Heart left ventricle (tissue), 16 donors: ENCODE data around the gene ABLIM2. TPM values are rescaled to one million over a fixed set of nuclear protein-coding genes. Genes with fewer than 3 reads are reported as not detected.
A peak's percentile ranks its signal among the peaks of the same experiment; 100 is the strongest.

ENCODE experiments used
- ATAC-seq, 4 donors: fragments of 200-7000 bp; cut with Tn5 transposase; one replicate each; pipeline ENCODE4 v1.9.1; 2020 to 2022; ENCODE audit warnings: moderate library complexity in 4 of 4, mild to moderate bottlenecking in 3 of 4, moderate number of reproducible peaks in 1 of 4
- DNase-seq, 5 donors: peaks; one replicate each; pipeline ENCODE4 v3.0.0-alpha.2; 2020
- H3K27ac ChIP-seq, 12 donors: fragments of 200-600 bp; sonication (generic) in 4 of 12; one replicate each; pipeline versions ENCODE4 v1.5.0 to v1.8.0; 2016 to 2022; ENCODE audit warnings: mild to moderate bottlenecking in 2 of 12
- H3K27me3 ChIP-seq, 9 donors: fragments of 200-600 bp; sonication (generic) in 2 of 9; one replicate each; pipeline versions ENCODE4 v1.5.1 to v1.8.0; 2016 to 2022; ENCODE audit warnings: mild to moderate bottlenecking in 3 of 9
- H3K36me3 ChIP-seq, 9 donors: fragments of 200-600 bp; sonication (generic) in 2 of 9; one replicate each; pipeline versions ENCODE4 v1.5.0 to v1.8.0; 2018 to 2022; ENCODE audit warnings: mild to moderate bottlenecking in 2 of 9
- H3K4me1 ChIP-seq, 12 donors: fragments of 200-600 bp; sonication (generic) in 4 of 12; one replicate each; pipeline versions ENCODE4 v1.5.0 to v1.8.0; 2016 to 2022; ENCODE audit warnings: mild to moderate bottlenecking in 3 of 12
- H3K4me3 ChIP-seq, 12 donors: fragments of 200-600 bp; sonication (generic) in 4 of 12; one replicate each; pipeline versions ENCODE4 v1.5.0 to v1.8.0; 2017 to 2022; ENCODE audit warnings: mild to moderate bottlenecking in 9 of 12, moderate library complexity in 4 of 12
- H3K9me3 ChIP-seq, 12 donors: fragments of 200-600 bp; sonication (generic) in 4 of 12; one replicate each; pipeline versions ENCODE4 v1.5.0 to v1.8.0; 2016 to 2022; ENCODE audit warnings: mild to moderate bottlenecking in 1 of 12
- POLR2A ChIP-seq, 2 donors: fragments of 450-650 bp; IDR thresholded peaks; one replicate each; pipeline ENCODE4 v1.6.1; 2017; ENCODE audit warnings: antibody characterized with exemption in 2 of 2, mild to moderate bottlenecking in 2 of 2, moderate library complexity in 2 of 2
- WGBS, 4 donors: extraction: QIAGEN DNeasy Blood & Tissue Kit in 2 of 4; methylation state at CpG; one replicate each; pipeline versions ENCODE4 v1.1.5 to v1.1.7; 2013 to 2018; 5-methylcytosine and 5-hydroxymethylcytosine counted together
- intact Hi-C, 10 donors: fragments of 100-400 bp; cut with DNase I; formaldehyde crosslinking; loops; one replicate each; pipeline versions ENCODE4 v1.11.1 to v1.14.2; 2022
- polyA plus RNA-seq, 2 donors: library from polyadenylated mRNA; stranded (reverse); fragments of 200-250 nt; gene quantifications; one replicate each; pipeline ENCODE4 v1.2.3, GENCODE V29; 2013
- total RNA-seq, 9 donors: library from RNA; depleted of rRNA in 2 of 9; stranded (reverse); fragments of >200 nt in 2 of 9; fragmentation: NEBNext Ultra II Directional in 3 of 9; extraction: Animal tissue kit (Norgen Biotek cat#: 25700) in 3 of 9; gene quantifications; one replicate each; pipeline versions ENCODE4 v1.1.0 to v1.2.4, GENCODE V29; 2016 to 2023
- TF ChIP-seq, protein P1 (sequence below), 12 donors: fragments of 200-600 bp; sonication (generic) in 4 of 12; IDR thresholded peaks; one replicate each; pipeline versions ENCODE4 v1.5.0 to v1.8.0; 2018 to 2022; ENCODE audit warnings: antibody characterized with exemption in 12 of 12, mild to moderate bottlenecking in 5 of 12
- donor health status: ischemic (EF 13 %, LVEDD 7.1; RV severe dilation, severe dysfunction).
- donor health status: healthy with polysubstance abuse.
- donor health status: DM: no; HTN: yes; CAD: no.
- donor health status: DM: no; HTN: no; CAD: no.
- donor health status: ischemic (EF 25% LVEDD 6.9; RV normal size, moderate dysfunction).
- donor health status: ischemic (EF 25% LVEDD 5.7; RV mildly dilated, moderate dysfunction).
- donor health status: healthy.
- donor health status: DM: yes; HTN: yes; CAD: no.
- donor health status: ischemic (EF 35%, LVEDD 5.7; RV mildly dilated, moderate dysfunction).
- donor health status: nonischemic (EF 11% LVEDD 7.7; RV severe dilation, severe dysfunction).
- donor health status: DM: yes; HTN: yes; CAD: no.
- donor health status: PGD.
- donor health status: ischemic (EF 29% LVEDD 5.4; RV normal size, mild dysfunction).
- donor health status: nonischemic (EF 23%, LVEDD 6.1; RV moderate dilation, normal function).

The ABLIM2 gene
- total and polyA plus RNA-seq, 11 donors: 11.1 to 27.9 (median 18.4) TPM

DNA sequence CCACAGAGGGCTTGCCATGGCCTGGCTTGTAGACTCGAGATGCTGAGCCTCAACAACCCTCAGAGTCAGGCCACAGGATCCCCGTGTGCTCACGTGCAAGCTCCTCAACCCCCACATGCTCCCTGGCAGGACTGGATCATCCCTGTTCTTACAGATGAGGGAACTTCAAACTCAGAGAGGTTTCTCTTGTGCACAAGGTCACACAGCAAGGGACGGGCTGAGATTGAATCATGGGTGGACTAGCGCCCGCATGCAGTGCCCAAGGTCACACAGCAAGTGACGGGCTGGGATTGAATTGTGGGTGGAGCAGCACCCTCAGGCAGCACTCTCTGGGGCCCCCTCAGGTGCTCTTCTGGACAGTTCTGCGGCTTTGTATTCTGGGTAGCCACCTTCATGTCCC lies 158.4 kb downstream of the ABLIM2 start:
- H3K36me3 ChIP-seq: peaks cover 0 to 6% (median 0%) of the 10 kb centered on the region in 9 donors

GRCh38 chr4:7999695-8000094 lies 158.9 kb downstream of the ABLIM2 start:
- TF ChIP-seq, protein P1, sequence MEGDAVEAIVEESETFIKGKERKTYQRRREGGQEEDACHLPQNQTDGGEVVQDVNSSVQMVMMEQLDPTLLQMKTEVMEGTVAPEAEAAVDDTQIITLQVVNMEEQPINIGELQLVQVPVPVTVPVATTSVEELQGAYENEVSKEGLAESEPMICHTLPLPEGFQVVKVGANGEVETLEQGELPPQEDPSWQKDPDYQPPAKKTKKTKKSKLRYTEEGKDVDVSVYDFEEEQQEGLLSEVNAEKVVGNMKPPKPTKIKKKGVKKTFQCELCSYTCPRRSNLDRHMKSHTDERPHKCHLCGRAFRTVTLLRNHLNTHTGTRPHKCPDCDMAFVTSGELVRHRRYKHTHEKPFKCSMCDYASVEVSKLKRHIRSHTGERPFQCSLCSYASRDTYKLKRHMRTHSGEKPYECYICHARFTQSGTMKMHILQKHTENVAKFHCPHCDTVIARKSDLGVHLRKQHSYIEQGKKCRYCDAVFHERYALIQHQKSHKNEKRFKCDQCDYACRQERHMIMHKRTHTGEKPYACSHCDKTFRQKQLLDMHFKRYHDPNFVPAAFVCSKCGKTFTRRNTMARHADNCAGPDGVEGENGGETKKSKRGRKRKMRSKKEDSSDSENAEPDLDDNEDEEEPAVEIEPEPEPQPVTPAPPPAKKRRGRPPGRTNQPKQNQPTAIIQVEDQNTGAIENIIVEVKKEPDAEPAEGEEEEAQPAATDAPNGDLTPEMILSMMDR (IDR thresholded peaks at IDR 0.05): no peak
- no peak for TF ChIP-seq POLR2A (IDR thresholded peaks at IDR 0.05)
- Histone ChIP-seq H3K4me3 (no peak overlapping the region), H3K9me3 (peaks cover 0 to 6% (median 0%) of the 10 kb centered on the region in 12 donors), H3K4me1 (no peaks in the 10 kb centered on the region), H3K36me3 (peaks cover 0 to 1% (median 0%) of the 10 kb centered on the region in 9 donors), H3K27me3 (no peaks in the 10 kb centered on the region), H3K27ac (no peak overlapping the region)
- ATAC-seq (peak in 1 of 4 donors; percentile 16), DNase-seq (peak in 1 of 5 donors; percentile 34)
- intact Hi-C loops: no loop called here
- WGBS, 4 donors: 95 to 100% (median 97%) methylated on average over 6 to 8 of the region's 8 CpGs

More for the DNA sequence above, 158.4 kb downstream of the ABLIM2 start:
- no peaks in the 10 kb centered on the region for H3K27me3 ChIP-seq
- H3K27ac ChIP-seq: no peak overlapping the region
- intact Hi-C loops: no loop called here
- TF ChIP-seq POLR2A (IDR thresholded peaks at IDR 0.05): no peak
- TF ChIP-seq, protein P1 (IDR thresholded peaks at IDR 0.05): no peak
- whole genome bisulfite sequencing, 4 donors: 90 to 95% (median 92%) methylated on average over 6 to 8 of the region's 8 CpGs
- H3K9me3 ChIP-seq: peaks cover 0 to 6% (median 0%) of the 10 kb centered on the region in 12 donors
- ATAC-seq (no peak), DNase-seq (no peak)
- H3K4me1 ChIP-seq: no peaks in the 10 kb centered on the region
- H3K4me3 ChIP-seq: no peak overlapping the region

- Histone ChIP-seq H3K36me3 (no peaks in the 10 kb centered on the region), H3K4me3 (no peak overlapping the region), H3K27ac (no peak overlapping the region), H3K27me3 (no peaks in the 10 kb centered on the region), H3K9me3 (peaks cover 0 to 6% (median 0%) of the 10 kb centered on the region in 12 donors), H3K4me1 (no peaks in the 10 kb centered on the region)
- DNase-seq: peak in 1 of 5 donors; percentile 14
- 88 to 99% (median 96%) methylated on average over 5 to 7 of the region's 7 CpGs for WGBS, 4 donors
- TF ChIP-seq POLR2A (IDR thresholded peaks at IDR 0.05): no peak
- TF ChIP-seq, protein P1 (IDR thresholded peaks at IDR 0.05): no peak
- ATAC-seq: no peak
- intact Hi-C loops: no loop called here
Measured at GRCh38 chr4:7999279-7999678, 159.3 kb downstream of the ABLIM2 start.

DNA sequence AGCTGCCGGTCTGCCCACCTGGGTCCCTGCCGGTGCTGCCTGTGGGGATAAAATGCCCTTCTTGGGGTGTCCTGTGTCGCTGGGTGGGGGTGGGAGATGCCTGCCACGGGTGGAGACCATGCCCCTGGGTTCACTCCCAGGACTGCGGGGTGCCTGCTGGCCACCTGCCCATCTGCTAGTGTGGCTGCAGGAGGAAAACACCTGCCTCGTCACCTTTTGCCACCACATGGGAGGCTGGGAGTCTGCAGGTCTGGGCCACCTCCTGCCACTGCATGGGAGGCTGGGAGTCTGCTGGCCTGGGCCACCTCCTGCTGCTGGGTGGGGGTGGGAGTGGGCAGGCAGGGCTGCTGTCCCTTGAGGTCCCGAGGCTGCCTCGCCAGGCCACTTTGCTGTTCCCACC lies 160.2 kb downstream of the ABLIM2 start:
- TF ChIP-seq, protein P1 (IDR thresholded peaks at IDR 0.05): no peak
- TF ChIP-seq POLR2A (IDR thresholded peaks at IDR 0.05): no peak
- no peaks in the 10 kb centered on the region for H3K4me1 ChIP-seq
- H3K27ac ChIP-seq: no peak overlapping the region
- no peak for ATAC-seq
- intact Hi-C loops: no loop called here
- no peaks in the 10 kb centered on the region for H3K27me3 ChIP-seq
- WGBS, 4 donors: 89 to 97% (median 91%) methylated on average over 2 to 8 of the region's 8 CpGs
- no peaks in the 10 kb centered on the region for H3K36me3 ChIP-seq
- peaks cover 0 to 6% (median 0%) of the 10 kb centered on the region in 12 donors for H3K9me3 ChIP-seq
- H3K4me3 ChIP-seq: no peak overlapping the region
- DNase-seq: peak in 1 of 5 donors; percentile 28
